NCI-H774 (cell line): ENCODE data around the gene PKD2L2.
"Not testable (repeated sequence)": the region's sequence is repeated elsewhere in the genome, so short reads cannot be mapped to it uniquely, and the experiment has no call there.

Experiments
- DNase-seq: peaks from one replicate; lab custom pipeline; 2025; lab: John Stamatoyannopoulos, UW

Gene PKD2L2

DNA sequence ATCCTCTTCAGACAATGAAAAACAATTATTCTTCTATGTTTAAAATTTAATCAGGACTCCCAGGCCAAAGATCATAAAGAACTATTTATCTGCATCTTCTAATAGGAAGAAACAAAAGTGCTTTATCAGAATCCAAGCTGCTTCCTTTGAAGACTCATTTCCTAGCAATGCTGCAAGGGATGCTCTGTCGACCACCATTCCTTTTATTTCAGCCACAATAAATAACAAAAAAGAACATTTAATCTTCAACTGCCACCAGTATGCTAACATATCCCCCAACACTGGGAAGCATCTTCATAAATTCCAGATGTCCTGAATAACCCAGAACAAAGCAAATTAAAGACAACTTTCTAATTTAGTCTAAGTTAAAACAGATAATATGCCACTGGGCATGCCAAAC, 68.7 kb downstream of the PKD2L2 start:
- DNase-seq, result no peak

DNA sequence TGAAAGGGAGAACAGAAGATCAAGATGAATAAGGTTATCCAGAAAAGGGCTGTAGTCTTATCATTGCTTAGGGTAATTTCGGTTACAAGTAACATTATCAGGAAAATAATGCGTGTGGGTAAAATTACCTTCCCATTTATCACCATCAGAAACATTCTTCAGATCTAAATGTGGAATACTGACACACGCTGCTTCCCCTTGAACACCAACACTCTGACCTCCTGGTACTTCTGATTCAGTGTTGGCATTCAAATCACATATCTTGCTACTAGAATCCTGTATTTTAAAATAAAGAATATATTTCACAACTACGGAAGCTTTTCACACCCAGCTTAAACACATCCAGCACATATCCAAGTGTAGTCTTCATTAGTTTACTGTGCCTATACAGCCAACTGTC, 70.2 kb downstream of the PKD2L2 start:
- DNase-seq, result no peak

DNA sequence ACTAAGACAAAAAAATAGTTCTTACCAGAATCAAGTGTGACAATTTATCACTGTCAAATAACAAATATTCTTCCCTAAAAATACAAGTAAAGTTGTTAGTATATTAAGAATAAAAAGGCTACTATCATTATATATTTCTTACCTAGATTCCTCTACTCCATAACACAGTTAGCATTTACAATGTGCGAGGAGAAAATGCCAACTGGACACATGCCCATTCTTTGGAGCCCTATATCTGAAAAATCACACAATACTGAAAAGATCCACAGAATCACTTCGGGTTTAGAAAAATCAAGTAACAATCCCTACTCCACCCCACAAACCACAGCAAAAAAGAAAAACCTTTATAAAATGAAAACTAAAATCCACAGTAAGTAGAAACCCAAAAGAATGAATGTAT, 70.9 kb downstream of the PKD2L2 start:
- no peak for DNase-seq

DNA sequence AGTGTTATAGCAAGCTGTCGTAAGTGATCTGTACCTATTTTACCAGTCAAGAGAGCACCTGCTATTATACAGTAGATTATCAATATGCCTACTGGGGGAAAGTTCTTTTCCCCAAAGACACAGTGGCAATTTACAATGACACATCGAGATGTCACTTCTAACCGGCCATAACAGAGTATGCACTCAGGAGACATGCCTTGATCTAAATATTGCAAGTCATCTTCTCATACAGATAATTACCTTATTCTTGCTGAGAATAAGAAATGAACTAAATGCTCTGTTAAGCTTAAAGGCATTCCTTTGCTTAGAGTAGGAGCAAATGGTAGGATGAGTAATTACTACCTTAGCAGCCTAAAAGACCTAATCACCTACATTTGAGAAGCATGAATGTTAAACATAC, 71.6 kb downstream of the PKD2L2 start:
- no peak for DNase-seq

DNA sequence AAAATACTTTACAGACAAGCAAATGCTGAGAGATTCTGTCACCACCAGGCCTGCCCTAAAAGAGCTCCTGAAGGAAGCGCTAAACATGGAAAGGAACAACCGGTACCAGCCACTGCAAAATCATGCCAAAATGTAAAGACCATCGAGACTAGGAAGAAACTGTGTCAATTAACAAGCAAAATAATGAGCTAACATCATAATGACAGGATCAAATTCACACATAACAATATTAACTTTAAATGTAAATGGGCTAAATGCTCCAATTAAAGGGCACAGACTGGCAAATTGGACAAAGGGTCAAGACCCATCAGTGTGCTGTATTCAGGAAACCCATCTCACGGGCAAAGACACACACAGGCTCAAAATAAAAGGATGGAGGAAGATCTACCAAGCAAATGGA, 81.1 kb downstream of the PKD2L2 start:
- DNase-seq, result not testable (repeated sequence)

DNA sequence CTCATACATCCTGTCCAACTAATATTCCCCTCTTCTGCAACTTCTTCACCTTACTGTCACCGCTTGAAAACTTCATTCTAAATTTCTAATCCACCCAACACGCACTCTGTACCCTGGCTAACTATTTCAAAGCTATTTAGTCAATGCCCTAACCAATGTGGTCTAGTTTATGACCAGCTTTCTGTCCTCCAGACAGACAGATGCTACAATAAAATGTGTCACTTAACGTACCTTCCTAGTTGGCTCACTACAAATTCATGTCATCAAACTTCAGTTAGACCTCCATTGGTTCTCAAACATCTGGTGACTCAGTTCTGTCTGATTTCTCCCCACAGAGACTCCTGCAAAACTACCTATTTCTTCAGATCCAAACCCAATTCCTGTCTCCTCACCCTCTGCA, 86.0 kb downstream of the PKD2L2 start:
- no peak for DNase-seq

DNA sequence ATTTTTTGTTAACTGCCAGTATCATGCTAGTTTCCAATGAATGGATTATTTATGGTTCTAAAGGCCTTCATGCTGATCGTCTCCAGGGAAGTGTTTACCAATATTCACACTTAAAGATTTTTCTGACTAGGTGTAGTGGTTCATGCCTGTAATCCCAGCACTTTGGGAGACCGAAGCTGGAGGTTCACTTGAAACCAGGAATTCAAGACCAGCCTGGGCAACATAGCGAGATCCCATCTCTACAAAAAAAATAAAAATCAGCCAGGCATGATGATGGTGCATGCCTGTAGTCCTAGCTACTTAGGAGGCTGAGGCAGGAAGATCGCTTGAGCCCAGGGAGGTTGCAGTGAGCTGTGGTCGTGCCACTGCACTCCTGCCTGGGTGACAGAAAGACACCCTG, 100.2 kb downstream of the PKD2L2 start:
- DNase-seq, result no peak
